K562 (cell line): ENCODE data around the gene SLC39A9.

Source experiments
- CTCF ChIP-seq, 3 experiments: IDR thresholded peaks in 2 of 3; conservative IDR thresholded peaks in 1 of 3; 2 replicates each; pipeline ENCODE4 v1.5.1; 2011 to 2012; ENCODE audit warnings: low read length in 3 of 3, mild to moderate bottlenecking in 3 of 3, control low read depth in 2 of 3, improper control_type of control experiment in 1 of 3, inconsistent platforms in 1 of 3, low read depth in 1 of 3, mixed read lengths in 1 of 3, moderate library complexity in 1 of 3; ENCODE audit not compliant: insufficient read depth in 2 of 3
- ESRRA ChIP-seq: fragments of 450-650 bp; IDR thresholded peaks from 2 replicates; pipeline ENCODE4 v1.6.1; 2014; ENCODE audit warnings: low read depth, mild to moderate bottlenecking, moderate library complexity, borderline replicate concordance
- MEF2A ChIP-seq: IDR thresholded peaks from 2 replicates; pipeline ENCODE4 v1.6.1; 2011; ENCODE audit warnings: low read depth, mild to moderate bottlenecking, low read length, moderate library complexity; ENCODE audit not compliant: control insufficient read depth
- NFE2L1 ChIP-seq: fragments of 450-650 bp; IDR thresholded peaks from 2 replicates; pipeline ENCODE4 v1.6.1; 2016; ENCODE audit warnings: missing genetic modification characterization, low read depth, mild to moderate bottlenecking, missing compliant biosample characterization, moderate library complexity, borderline replicate concordance
- TAL1 ChIP-seq: fragments of 450-650 bp; IDR thresholded peaks from 2 replicates; pipeline ENCODE4 v1.6.1; 2016; ENCODE audit warnings: mild to moderate bottlenecking

- no peak for TF ChIP-seq NFE2L1 (tag)
- no peak for TF ChIP-seq MEF2A
- no peak for TF ChIP-seq CTCF (IDR thresholded peaks at IDR 0.05 in 2 of 3, conservative IDR thresholded peaks at IDR 0.05 in 1 of 3; ENCODE audit: insufficient read depth in 2 of 3, low read depth in 1 of 3, low read length in 3 of 3)
- TF ChIP-seq TAL1: no peak
- no peak for TF ChIP-seq ESRRA
Observed at GRCh38 chr14:69354383-69355153, 43.9 kb upstream of the SLC39A9 start.
